Loucy (cell line): Measurements from ENCODE around the gene WNK2.

Source experiments
- CTCF ChIP-seq: fragments of 200-600 bp; sonication (generic); conservative IDR thresholded peaks from 2 replicates; pipeline ENCODE4 v1.5.1; 2014; ENCODE audit warnings: mild to moderate bottlenecking, antibody characterized with exemption, low read length
- EZH2phosphoT487 ChIP-seq: fragments of 200-600 bp; IDR thresholded peaks from 2 replicates; pipeline ENCODE4 v1.6.1; 2018; ENCODE audit warnings: antibody characterized with exemption, mild to moderate bottlenecking, moderate library complexity, borderline replicate concordance

DNA sequence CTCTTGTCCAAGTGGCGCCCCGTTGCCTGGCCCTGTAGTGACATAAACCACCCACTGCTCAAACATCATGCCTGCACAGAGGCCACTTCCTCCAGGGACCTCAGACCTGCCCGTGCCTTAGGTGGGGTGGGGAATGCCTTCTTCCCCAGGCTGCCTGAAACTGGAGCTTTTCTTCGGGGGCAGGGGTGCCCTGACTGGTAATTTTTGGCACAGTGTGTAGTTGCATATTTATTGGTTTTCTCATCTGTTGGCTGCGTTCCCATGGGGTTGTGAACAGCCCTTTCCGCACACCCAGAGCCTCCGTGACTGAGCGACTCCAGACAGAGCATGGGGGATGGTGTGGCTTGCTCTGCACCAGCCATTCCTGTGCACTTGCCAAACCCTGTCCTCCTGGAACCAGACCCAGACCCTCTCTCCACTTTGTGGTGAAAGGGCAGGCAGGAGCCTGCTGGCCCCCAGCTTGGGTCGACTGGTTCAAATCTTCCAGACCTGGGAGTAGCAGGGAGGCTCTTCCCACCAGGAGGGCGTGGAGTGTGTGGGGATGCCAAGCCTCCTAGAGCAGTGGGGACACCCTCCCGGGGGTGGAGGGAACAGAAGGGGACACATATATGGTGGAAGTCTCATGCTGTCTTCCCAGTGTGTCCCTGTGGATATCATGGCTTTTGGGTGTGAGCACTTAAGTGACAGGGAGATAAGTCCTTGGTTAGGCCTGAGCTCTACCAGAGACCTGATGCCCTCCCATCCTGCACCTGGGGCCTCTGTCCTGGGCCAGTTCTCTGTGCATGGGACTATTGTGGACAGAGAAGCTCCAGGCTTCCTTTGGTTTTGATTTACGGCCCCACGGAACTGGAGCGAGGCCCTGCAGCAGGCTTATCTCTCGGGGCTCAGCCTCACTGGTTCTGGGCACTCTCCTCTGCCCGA, 39.6 kb downstream of the WNK2 start:
- TF ChIP-seq CTCF (no peak), EZH2phosphoT487 (no peak)
